MM.1S (cell line): Measurements from ENCODE around the gene IQCK.

ENCODE experiments used
- DNase-seq: peaks from one replicate; pipeline ENCODE4 v3.0.0-alpha.2; 2015
- H2AFZ ChIP-seq: fragments of 300-600 bp; sonication (generic); 2 replicates; pipeline ENCODE4 v1.6.0; 2016; ENCODE audit warnings: antibody characterized with exemption, low read length
- H3F3A ChIP-seq: fragments of 300-600 bp; sonication (generic); 2 replicates; pipeline ENCODE4 v1.6.1; 2016; ENCODE audit warnings: mild to moderate bottlenecking, antibody characterized with exemption, low read length, moderate library complexity, mixed read lengths; ENCODE audit not compliant: insufficient read depth
- H3K27ac ChIP-seq: fragments of 300-600 bp; sonication (generic); 2 replicates; pipeline ENCODE4 v1.5.1; 2016; ENCODE audit warnings: mild to moderate bottlenecking, low read length
- H3K27me3 ChIP-seq: fragments of 300-600 bp; sonication (generic); replicated peaks from 2 replicates; pipeline ENCODE4 v1.6.0; 2016; ENCODE audit warnings: low read length; ENCODE audit not compliant: insufficient read depth
- H3K36me3 ChIP-seq: fragments of 300-600 bp; sonication (generic); replicated peaks from 2 replicates; pipeline ENCODE4 v1.6.1; 2016; ENCODE audit warnings: mild to moderate bottlenecking, low read length, mixed read lengths; ENCODE audit not compliant: insufficient read depth
- H3K4me1 ChIP-seq: fragments of 300-600 bp; sonication (generic); 2 replicates; pipeline ENCODE4 v1.6.1; 2016; ENCODE audit warnings: low read length, mixed read lengths
- H3K4me2 ChIP-seq: fragments of 300-600 bp; sonication (generic); 2 replicates; pipeline ENCODE4 v1.6.0; 2016; ENCODE audit warnings: low read depth, low read length
- H3K4me3 ChIP-seq: fragments of 300-600 bp; sonication (generic); 2 replicates; pipeline ENCODE4 v1.5.1; 2016; ENCODE audit warnings: low read length, mixed read lengths
- H3K79me2 ChIP-seq: fragments of 300-600 bp; sonication (generic); 2 replicates; pipeline ENCODE4 v1.6.1; 2016; ENCODE audit warnings: mixed run types, low read length, mixed read lengths
- H3K9ac ChIP-seq: fragments of 300-600 bp; sonication (generic); 2 replicates; pipeline ENCODE4 v1.6.1; 2016; ENCODE audit warnings: low read length, mixed read lengths
- H3K9me2 ChIP-seq: fragments of 300-600 bp; sonication (generic); replicated peaks from 2 replicates; pipeline ENCODE4 v1.6.1; 2016; ENCODE audit warnings: mild to moderate bottlenecking, low read length, mixed read lengths; ENCODE audit not compliant: insufficient read depth
- H3K9me3 ChIP-seq: fragments of 300-600 bp; sonication (generic); replicated peaks from 2 replicates; pipeline ENCODE4 v1.6.1; 2016; ENCODE audit warnings: mild to moderate bottlenecking, low read length, mixed read lengths; ENCODE audit not compliant: insufficient read depth
- H4K20me1 ChIP-seq: fragments of 300-600 bp; sonication (generic); 2 replicates; pipeline ENCODE4 v1.6.1; 2016; ENCODE audit warnings: mild to moderate bottlenecking, low read length, moderate library complexity, mixed read lengths; ENCODE audit not compliant: insufficient read depth
- CTCF ChIP-seq: fragments of 300-600 bp; sonication (generic); IDR thresholded peaks from 2 replicates; pipeline ENCODE4 v1.5.1; 2016; ENCODE audit warnings: antibody characterized with exemption, low read length, mixed read lengths
- EZH2 ChIP-seq: fragments of 300-600 bp; sonication (generic); optimal IDR thresholded peaks from 2 replicates; pipeline ENCODE3; 2017; ENCODE audit warnings: low read depth, mild to moderate bottlenecking, antibody characterized with exemption, low read length, mixed read lengths
- EZH2phosphoT487 ChIP-seq: fragments of 300-600 bp; sonication (generic); IDR thresholded peaks from 2 replicates; pipeline ENCODE4 v1.6.1; 2018; ENCODE audit warnings: antibody characterized with exemption, low read length

Gene IQCK

DNA sequence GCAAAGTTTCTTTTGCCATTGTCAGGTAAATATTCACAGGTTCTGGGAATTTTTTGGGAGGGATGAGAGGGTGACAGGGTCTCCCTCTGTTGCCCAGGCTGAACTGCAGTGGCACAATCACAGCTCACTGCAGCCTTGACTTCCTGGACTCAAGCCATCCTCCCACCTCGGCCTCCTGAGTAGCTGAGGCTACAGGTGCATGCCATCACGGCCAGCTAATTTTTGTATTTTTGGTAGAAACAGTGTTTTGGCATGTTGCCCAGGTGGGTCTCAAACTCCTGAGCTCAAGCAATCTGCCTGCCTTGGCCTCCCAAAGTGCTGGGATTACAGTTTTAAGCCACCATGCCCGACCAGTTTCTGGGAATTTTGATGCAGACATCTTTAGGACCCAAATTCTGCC, 53.0 kb downstream of the IQCK start:
- no peaks in the 10 kb centered on the region for H3K9me2 ChIP-seq
- TF ChIP-seq CTCF = no peak
- no peak for TF ChIP-seq EZH2phosphoT487
- no peak for TF ChIP-seq EZH2
- H3K27ac ChIP-seq = no peak overlapping the region
- H4K20me1 ChIP-seq = no peaks in the 10 kb centered on the region
- peaks cover 3% of the 10 kb centered on the region; the same call in 1 of the 2 replicates for H3F3A ChIP-seq
- no peak overlapping the region for H3K4me2 ChIP-seq
- H3K4me1 ChIP-seq = no peaks in the 10 kb centered on the region
- no peaks in the 10 kb centered on the region for H3K9me3 ChIP-seq
- no peak overlapping the region for H2AFZ ChIP-seq
- no peaks in the 10 kb centered on the region for H3K36me3 ChIP-seq
- H3K79me2 ChIP-seq = no peaks in the 10 kb centered on the region
- H3K27me3 ChIP-seq = no peaks in the 10 kb centered on the region
- no peak overlapping the region for H3K9ac ChIP-seq
- no peak overlapping the region for H3K4me3 ChIP-seq
- DNase-seq = no peak

DNA sequence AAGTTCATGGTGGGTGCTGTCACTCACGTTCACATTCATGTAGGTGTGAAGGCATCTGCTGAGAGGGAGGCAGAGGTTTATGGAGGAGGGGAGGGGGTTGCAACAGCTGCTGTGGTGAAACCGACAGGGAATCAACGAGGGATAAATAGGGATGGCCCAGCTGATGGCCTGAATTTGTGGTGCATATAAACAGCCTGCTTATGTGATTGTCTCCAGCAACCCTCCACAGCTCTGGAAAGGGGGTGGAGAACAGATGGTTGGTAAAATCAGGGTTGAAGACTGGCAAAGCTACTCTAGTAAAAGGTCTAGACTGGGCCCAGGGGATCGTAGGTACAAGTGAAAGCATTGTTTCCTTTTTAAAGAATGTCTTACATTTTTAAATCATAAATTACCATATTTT, 53.7 kb downstream of the IQCK start:
- peaks cover 11% of the 10 kb centered on the region for H3F3A ChIP-seq
- no peak for TF ChIP-seq EZH2
- TF ChIP-seq EZH2phosphoT487 = no peak
- TF ChIP-seq CTCF = no peak
- no peaks in the 10 kb centered on the region for H3K4me1 ChIP-seq
- no peaks in the 10 kb centered on the region for H4K20me1 ChIP-seq
- no peaks in the 10 kb centered on the region for H3K9me3 ChIP-seq
- no peak overlapping the region for H3K9ac ChIP-seq
- H3K27ac ChIP-seq = no peak overlapping the region
- no peaks in the 10 kb centered on the region for H3K36me3 ChIP-seq
- no peak for DNase-seq
- no peak overlapping the region for H2AFZ ChIP-seq
- no peak overlapping the region for H3K4me3 ChIP-seq
- H3K79me2 ChIP-seq = no peaks in the 10 kb centered on the region
- no peak overlapping the region for H3K4me2 ChIP-seq
- H3K9me2 ChIP-seq = no peaks in the 10 kb centered on the region
- no peaks in the 10 kb centered on the region for H3K27me3 ChIP-seq

GRCh38 chr16:19774024-19774423, 56.0 kb downstream of the IQCK start:
- H3K27me3 ChIP-seq = no peaks in the 10 kb centered on the region
- TF ChIP-seq EZH2phosphoT487 (no peak), EZH2 (no peak), CTCF (no peak)
- no peak overlapping the region for H3K4me3 ChIP-seq
- no peak overlapping the region for H3K4me2 ChIP-seq
- peaks cover 7% of the 10 kb centered on the region for H3K4me1 ChIP-seq
- no peaks in the 10 kb centered on the region for H3K9me3 ChIP-seq
- DNase-seq = no peak
- no peaks in the 10 kb centered on the region for H3K36me3 ChIP-seq
- H3F3A ChIP-seq = peaks cover 19% of the 10 kb centered on the region
- H3K79me2 ChIP-seq = no peaks in the 10 kb centered on the region
- no peak overlapping the region for H2AFZ ChIP-seq
- no peak overlapping the region for H3K9ac ChIP-seq
- H3K9me2 ChIP-seq = no peaks in the 10 kb centered on the region
- H4K20me1 ChIP-seq = no peaks in the 10 kb centered on the region
- H3K27ac ChIP-seq = no peak overlapping the region
